OCI-LY1 (cell line): ENCODE results near the gene CENPT.

Experiments
- CTCF ChIP-seq: fragments of 200-600 bp; sonication (generic), shearing (Covaris generic); IDR thresholded peaks from 2 replicates; pipeline ENCODE4 v1.5.1; 2017; ENCODE audit warnings: mild to moderate bottlenecking, antibody characterized with exemption, low read length, moderate library complexity, mixed read lengths
- EZH2 ChIP-seq: fragments of 200-600 bp; sonication (generic), shearing (Covaris generic); IDR thresholded peaks from 2 replicates; pipeline ENCODE4 v1.8.0; 2017; ENCODE audit warnings: borderline replicate concordance, mixed run types, mild to moderate bottlenecking, antibody characterized with exemption, low read length, moderate library complexity, mixed read lengths

- TF ChIP-seq CTCF = no peak
- TF ChIP-seq EZH2 = no peak
Observed at GRCh38 chr16:67843343-67843765, 4.1 kb downstream of the CENPT start.
